GM19324 (cell line): ENCODE data around the gene HHAT.

Source experiments
- ATAC-seq: cut with Tn5 transposase; IDR thresholded peaks from one replicate; pipeline ENCODE4 v1.9.1; 2021; ENCODE audit warnings: mild to moderate bottlenecking, moderate library complexity; ENCODE audit not compliant: unreplicated experiment, low FRiP score

The HHAT gene

GRCh38 chr1:210328746-210329503, at the start of gene HHAT:
TSS of gene HHAT (plus strand) at chr1:210328902. CDS start at chr1:210348976, 20,074 bp downstream.
- peak; percentile 67 for ATAC-seq

GRCh38 chr1:210280221-210280620, 48.5 kb upstream of the HHAT start:
- ATAC-seq = no peak

- ATAC-seq = no peak
Observed at GRCh38 chr1:210288116-210288515, 40.6 kb upstream of the HHAT start.

GRCh38 chr1:210289248-210289647, 39.5 kb upstream of the HHAT start:
- ATAC-seq = no peak

- no peak for ATAC-seq
Observed at GRCh38 chr1:210291081-210291764, 37.5 kb upstream of the HHAT start.

- ATAC-seq = no peak
Observed at GRCh38 chr1:210291786-210292230, 36.9 kb upstream of the HHAT start.

GRCh38 chr1:210292231-210292871, 36.4 kb upstream of the HHAT start:
- ATAC-seq = no peak

- ATAC-seq = no peak
Observed at GRCh38 chr1:210293171-210293607, 35.5 kb upstream of the HHAT start.

- ATAC-seq = no peak
Observed at GRCh38 chr1:210294999-210295745, 33.5 kb upstream of the HHAT start.

- no peak for ATAC-seq
Observed at GRCh38 chr1:210296682-210297081, 32.0 kb upstream of the HHAT start.

- no peak for ATAC-seq
Observed at GRCh38 chr1:210298296-210298695, 30.4 kb upstream of the HHAT start.

GRCh38 chr1:210298936-210299335, 29.8 kb upstream of the HHAT start:
- ATAC-seq = no peak

GRCh38 chr1:210299501-210299900, 29.2 kb upstream of the HHAT start:
- ATAC-seq = no peak

GRCh38 chr1:210300923-210301614, 27.6 kb upstream of the HHAT start:
- no peak for ATAC-seq

GRCh38 chr1:210301615-210302000, 27.1 kb upstream of the HHAT start:
- no peak for ATAC-seq

GRCh38 chr1:210302501-210302900, 26.2 kb upstream of the HHAT start:
- no peak for ATAC-seq

GRCh38 chr1:210303391-210303790, 25.3 kb upstream of the HHAT start:
- ATAC-seq = no peak

GRCh38 chr1:210310562-210311153, 18.0 kb upstream of the HHAT start:
- ATAC-seq = no peak

- ATAC-seq = no peak
Observed at GRCh38 chr1:210311726-210312493, 16.8 kb upstream of the HHAT start.
